Cardiac fibroblast (primary cell): ENCODE data around the gene CNTNAP2.
A peak's percentile ranks its signal among the peaks of the same experiment; 100 is the strongest.

Experiments
- DNase-seq, 2 donors: peaks; one replicate each; pipeline versions ENCODE4 v3.0.0 to v3.0.0-alpha.2; 2010; ENCODE audit warnings: low read depth in 2 of 2
- H3K4me3 ChIP-seq, 2 donors: replicated peaks in 1 of 2; 1 replicate in 1 of 2; 2 replicates in 1 of 2; pipeline ENCODE4 v1.5.1; 2011; ENCODE audit warnings: low read depth in 2 of 2, low read length in 2 of 2, mild to moderate bottlenecking in 2 of 2, moderate library complexity in 1 of 2
- CTCF ChIP-seq: IDR thresholded peaks from one replicate; pipeline ENCODE4 v1.5.1; 2011; ENCODE audit warnings: low read depth, mild to moderate bottlenecking, low read length, inconsistent platforms

Gene CNTNAP2

GRCh38 chr7:147423875-147424274 lies 1307.3 kb downstream of the CNTNAP2 start:
- no peak for DNase-seq
- no peak for TF ChIP-seq CTCF
- no peak overlapping the region for H3K4me3 ChIP-seq

GRCh38 chr7:147428075-147428474 lies 1311.5 kb downstream of the CNTNAP2 start:
- no peak for TF ChIP-seq CTCF
- no peak for DNase-seq
- H3K4me3 ChIP-seq: no peak overlapping the region

GRCh38 chr7:147429961-147430360 lies 1313.4 kb downstream of the CNTNAP2 start:
- TF ChIP-seq CTCF: no peak
- no peak overlapping the region for H3K4me3 ChIP-seq
- DNase-seq: no peak

GRCh38 chr7:147432079-147432478 lies 1315.5 kb downstream of the CNTNAP2 start:
- peak; percentile 50 to 61 for DNase-seq
- peak; percentile 45 for TF ChIP-seq CTCF
- H3K4me3 ChIP-seq: no peak overlapping the region

GRCh38 chr7:147432576-147432975 lies 1316.0 kb downstream of the CNTNAP2 start:
- no peak for TF ChIP-seq CTCF
- DNase-seq: no peak
- H3K4me3 ChIP-seq: no peak overlapping the region

GRCh38 chr7:147436718-147437117 lies 1320.1 kb downstream of the CNTNAP2 start:
- no peak for DNase-seq
- no peak for TF ChIP-seq CTCF
- no peak overlapping the region for H3K4me3 ChIP-seq

GRCh38 chr7:147438216-147438615 lies 1321.6 kb downstream of the CNTNAP2 start:
- peak in 1 of 2 donors; percentile 57 for DNase-seq
- H3K4me3 ChIP-seq: no peak overlapping the region
- TF ChIP-seq CTCF: no peak
